GM19467 (cell line): ENCODE results near the gene CHPF2.

Experiments used
- ATAC-seq: cut with Tn5 transposase; IDR thresholded peaks from one replicate; pipeline ENCODE4 v1.9.1; 2021; ENCODE audit warnings: mild to moderate bottlenecking, moderate library complexity; ENCODE audit not compliant: unreplicated experiment

Gene CHPF2

DNA sequence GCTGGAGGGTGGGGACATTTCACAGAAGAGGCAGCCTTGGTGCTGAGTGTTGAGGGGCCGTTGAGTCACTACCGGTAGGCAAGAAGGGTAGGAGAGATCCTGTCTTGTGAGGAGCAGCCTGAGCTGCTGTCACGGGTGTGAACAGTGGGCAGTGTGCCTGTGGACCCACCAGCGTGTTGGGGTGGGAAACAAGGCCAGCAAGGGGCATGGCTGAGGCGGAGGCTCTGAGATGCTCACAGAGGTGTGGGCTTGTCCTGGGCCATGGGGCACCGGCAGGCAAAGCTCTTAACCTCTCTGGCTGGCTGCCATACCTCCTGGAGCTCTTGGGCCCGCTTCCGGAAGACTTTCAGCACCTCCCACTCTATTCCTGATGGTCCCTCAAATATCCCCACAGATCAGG lies 49.8 kb downstream of the CHPF2 start:
- no peak for ATAC-seq

- no peak for ATAC-seq
Observed at GRCh38 chr7:151283302-151283701, 51.0 kb downstream of the CHPF2 start.

DNA sequence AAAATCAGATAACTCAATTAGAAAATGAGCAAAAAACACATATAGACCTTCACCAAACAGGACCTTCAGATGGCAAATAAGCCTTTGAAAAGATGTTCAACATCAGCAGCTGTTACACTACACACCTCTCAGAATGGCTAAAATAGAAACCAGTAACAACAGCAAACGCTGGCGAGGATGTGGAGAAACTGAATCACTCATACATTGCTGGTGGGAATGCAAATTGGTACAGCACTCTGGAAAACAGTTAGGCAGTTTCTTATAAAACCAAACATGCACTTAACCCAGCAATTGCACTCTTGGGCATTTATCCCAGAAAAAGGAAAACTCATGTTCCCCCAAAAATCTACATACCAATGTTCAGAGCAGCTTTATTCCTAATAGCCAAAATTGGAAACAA lies 53.9 kb downstream of the CHPF2 start:
- no peak for ATAC-seq
